Astrocyte (in vitro differentiated cells and primary cell): Measurements from ENCODE around the gene ATP2A1. TPM values are rescaled to one million over a fixed set of nuclear protein-coding genes. Genes with fewer than 3 reads are reported as not detected.

Source experiments
- DNase-seq: peaks from one replicate; pipeline ENCODE4 v3.0.0-alpha.2; 2010; ENCODE audit warnings: low read depth
- FAIRE-seq: peaks from 2 replicates; lab custom pipeline; 2011; peaks lifted over from hg19 to GRCh38; lab: Jason Lieb, UNC
- H2AFZ ChIP-seq: 2 replicates; pipeline ENCODE4 v1.6.0; 2012; ENCODE audit warnings: low read depth, low read length, inconsistent platforms
- H3K27ac ChIP-seq: 2 replicates; pipeline ENCODE4 v1.5.1; 2011; ENCODE audit warnings: low read depth, low read length, inconsistent platforms
- H3K27me3 ChIP-seq: 2 replicates; pipeline ENCODE4 v1.6.0; 2011; ENCODE audit warnings: low read length, inconsistent platforms; ENCODE audit not compliant: insufficient read depth
- H3K36me3 ChIP-seq: 2 replicates; pipeline ENCODE4 v1.5.1; 2011; ENCODE audit warnings: low read length, inconsistent platforms; ENCODE audit not compliant: insufficient read depth
- H3K4me1 ChIP-seq: 2 replicates; pipeline ENCODE4 v1.5.1; 2011; ENCODE audit warnings: low read length, inconsistent platforms; ENCODE audit not compliant: insufficient read depth
- H3K4me2 ChIP-seq: 2 replicates; pipeline ENCODE4 v1.6.0; 2012; ENCODE audit warnings: low read length, inconsistent platforms
- H3K4me3 ChIP-seq: 2 replicates; pipeline ENCODE4 v1.5.1; 2011; ENCODE audit warnings: low read depth, mild to moderate bottlenecking, low read length, inconsistent platforms; ENCODE audit not compliant: insufficient read depth
- H3K79me2 ChIP-seq: 2 replicates; pipeline ENCODE4 v1.6.0; 2012; ENCODE audit warnings: mild to moderate bottlenecking, low read length, inconsistent platforms; ENCODE audit not compliant: insufficient read depth
- H3K9ac ChIP-seq: 2 replicates; pipeline ENCODE4 v1.6.0; 2012; ENCODE audit warnings: mild to moderate bottlenecking, low read length, inconsistent platforms
- H3K9me3 ChIP-seq: 2 replicates; pipeline ENCODE4 v1.5.1; 2012; ENCODE audit warnings: low read depth, mild to moderate bottlenecking, low read length, inconsistent platforms; ENCODE audit not compliant: insufficient read depth
- H4K20me1 ChIP-seq: 2 replicates; pipeline ENCODE4 v1.6.0; 2012; ENCODE audit warnings: low read length, inconsistent platforms; ENCODE audit not compliant: insufficient read depth
- H3K27ac Mint-ChIP-seq: one replicate; pipeline ENCODE4 v1.8.0; 2021; ENCODE audit warnings: mild to moderate bottlenecking, mixed read lengths; ENCODE audit not compliant: unreplicated experiment
- H3K27me3 Mint-ChIP-seq: one replicate; pipeline ENCODE4 v1.8.0; 2021; ENCODE audit warnings: low read depth, mixed read lengths; ENCODE audit not compliant: unreplicated experiment
- H3K36me3 Mint-ChIP-seq: one replicate; pipeline ENCODE4 v1.8.0; 2021; ENCODE audit warnings: low read depth, mixed read lengths; ENCODE audit not compliant: unreplicated experiment
- H3K4me1 Mint-ChIP-seq: one replicate; pipeline ENCODE4 v1.8.0; 2021; ENCODE audit warnings: low read depth, mixed read lengths; ENCODE audit not compliant: unreplicated experiment
- H3K4me3 Mint-ChIP-seq: one replicate; pipeline ENCODE4 v1.8.0; 2021; ENCODE audit warnings: mild to moderate bottlenecking, moderate library complexity, mixed read lengths; ENCODE audit not compliant: unreplicated experiment
- H3K9me3 Mint-ChIP-seq: one replicate; pipeline ENCODE4 v1.8.0; 2021; ENCODE audit warnings: mild to moderate bottlenecking, mixed read lengths; ENCODE audit not compliant: unreplicated experiment
- EZH2 ChIP-seq: IDR thresholded peaks from 2 replicates; pipeline ENCODE4 v1.6.1; 2012; ENCODE audit warnings: mild to moderate bottlenecking, low read length, inconsistent platforms; ENCODE audit not compliant: insufficient read depth
- total RNA-seq: library from RNA; stranded (reverse); gene quantifications from 2 replicates; pipeline ENCODE4 v1.2.1, GENCODE V29; 2021
- TF ChIP-seq, protein P1 (sequence below): IDR thresholded peaks from 2 replicates; pipeline ENCODE4 v1.5.1; 2011; ENCODE audit warnings: low read depth, mild to moderate bottlenecking, inconsistent platforms, low read length, moderate library complexity; ENCODE audit not compliant: insufficient read depth

Gene ATP2A1
- total RNA-seq, 1 donor from 2014 or later, result 2.0 TPM

DNA sequence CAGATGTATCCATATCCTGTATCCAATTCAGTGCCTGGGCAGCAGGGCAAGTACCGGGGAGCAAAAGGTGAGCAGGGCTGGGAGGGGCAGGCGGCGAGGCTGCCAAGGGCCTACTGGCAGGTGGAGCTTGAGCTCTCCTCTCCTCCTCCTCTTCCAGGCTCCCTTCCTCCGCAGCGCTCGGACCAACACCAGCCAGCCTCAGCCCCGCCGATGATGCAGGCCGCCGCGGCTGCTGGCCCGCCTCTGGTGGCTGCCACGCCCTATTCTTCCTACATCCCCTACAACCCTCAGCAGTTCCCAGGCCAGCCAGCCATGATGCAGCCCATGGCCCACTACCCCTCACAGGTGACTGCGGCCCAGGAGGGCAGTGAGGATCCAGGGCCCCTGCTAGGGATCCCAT, 43.9 kb upstream of the ATP2A1 start:
- H3K9ac ChIP-seq, result no peak overlapping the region
- DNase-seq (no peak), FAIRE-seq (no peak)
- H3K27me3 Mint-ChIP-seq, result no peaks in the 10 kb centered on the region
- H3K4me2 ChIP-seq, result no peak overlapping the region
- H3K4me1 ChIP-seq, result no peaks in the 10 kb centered on the region
- peaks cover 35% of the 10 kb centered on the region for H3K36me3 Mint-ChIP-seq
- peaks cover 77% of the 10 kb centered on the region for H4K20me1 ChIP-seq
- H3K36me3 ChIP-seq, result peaks cover 65% of the 10 kb centered on the region
- TF ChIP-seq, protein P1, sequence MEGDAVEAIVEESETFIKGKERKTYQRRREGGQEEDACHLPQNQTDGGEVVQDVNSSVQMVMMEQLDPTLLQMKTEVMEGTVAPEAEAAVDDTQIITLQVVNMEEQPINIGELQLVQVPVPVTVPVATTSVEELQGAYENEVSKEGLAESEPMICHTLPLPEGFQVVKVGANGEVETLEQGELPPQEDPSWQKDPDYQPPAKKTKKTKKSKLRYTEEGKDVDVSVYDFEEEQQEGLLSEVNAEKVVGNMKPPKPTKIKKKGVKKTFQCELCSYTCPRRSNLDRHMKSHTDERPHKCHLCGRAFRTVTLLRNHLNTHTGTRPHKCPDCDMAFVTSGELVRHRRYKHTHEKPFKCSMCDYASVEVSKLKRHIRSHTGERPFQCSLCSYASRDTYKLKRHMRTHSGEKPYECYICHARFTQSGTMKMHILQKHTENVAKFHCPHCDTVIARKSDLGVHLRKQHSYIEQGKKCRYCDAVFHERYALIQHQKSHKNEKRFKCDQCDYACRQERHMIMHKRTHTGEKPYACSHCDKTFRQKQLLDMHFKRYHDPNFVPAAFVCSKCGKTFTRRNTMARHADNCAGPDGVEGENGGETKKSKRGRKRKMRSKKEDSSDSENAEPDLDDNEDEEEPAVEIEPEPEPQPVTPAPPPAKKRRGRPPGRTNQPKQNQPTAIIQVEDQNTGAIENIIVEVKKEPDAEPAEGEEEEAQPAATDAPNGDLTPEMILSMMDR, result no peak
- no peak for TF ChIP-seq EZH2
- H3K79me2 ChIP-seq, result peaks cover 32% of the 10 kb centered on the region
- H2AFZ ChIP-seq, result no peak overlapping the region
- H3K4me3 ChIP-seq, result no peak overlapping the region
- H3K4me1 Mint-ChIP-seq, result peaks cover 4% of the 10 kb centered on the region
- H3K27ac Mint-ChIP-seq, result no peak overlapping the region
- H3K4me3 Mint-ChIP-seq, result no peak overlapping the region
- no peaks in the 10 kb centered on the region for H3K27me3 ChIP-seq
- no peaks in the 10 kb centered on the region for H3K9me3 Mint-ChIP-seq
- H3K9me3 ChIP-seq, result no peaks in the 10 kb centered on the region
- H3K27ac ChIP-seq, result no peak overlapping the region

DNA sequence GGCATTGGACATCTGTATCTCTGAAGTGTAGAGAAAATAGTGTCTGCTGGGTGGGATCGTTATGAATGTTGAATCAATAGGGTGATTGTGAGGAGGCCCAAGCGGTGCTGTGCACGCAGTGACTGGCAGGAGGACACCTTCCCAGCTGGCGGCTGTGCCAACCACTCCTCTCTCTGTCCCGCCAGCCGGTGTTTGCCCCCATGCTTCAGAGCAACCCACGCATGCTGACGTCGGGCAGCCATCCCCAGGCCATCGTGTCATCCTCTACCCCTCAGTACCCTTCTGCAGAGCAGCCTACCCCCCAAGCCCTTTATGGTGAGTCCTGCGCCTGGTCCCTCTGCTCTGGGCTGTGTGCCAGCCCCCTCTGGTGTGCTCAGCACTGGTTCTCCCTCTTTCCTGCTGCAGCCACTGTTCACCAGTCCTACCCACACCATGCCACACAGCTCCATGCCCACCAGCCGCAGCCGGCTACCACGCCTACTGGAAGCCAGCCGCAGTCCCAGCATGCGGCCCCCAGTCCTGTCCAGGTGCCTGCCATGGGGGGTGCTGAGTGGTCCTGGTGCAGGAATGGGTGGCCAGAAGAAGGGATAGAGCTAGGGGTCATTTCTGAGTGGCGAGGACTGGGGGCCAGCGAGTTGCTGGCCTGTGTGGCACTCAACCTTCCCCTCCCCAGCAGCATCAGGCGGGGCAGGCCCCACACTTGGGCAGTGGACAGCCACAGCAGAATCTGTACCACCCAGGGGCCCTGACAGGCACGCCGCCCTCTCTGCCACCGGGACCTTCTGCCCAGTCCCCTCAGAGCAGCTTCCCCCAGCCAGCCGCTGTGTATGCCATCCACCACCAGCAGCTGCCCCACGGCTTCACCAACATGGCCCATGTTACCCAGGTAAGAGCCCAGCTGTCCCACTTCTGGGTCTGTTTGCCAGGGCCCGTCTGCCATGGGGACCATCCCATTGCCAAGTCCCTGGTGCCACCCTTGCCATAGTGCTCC, 43.1 kb upstream of the ATP2A1 start:
- H3K9ac ChIP-seq, result no peak overlapping the region
- Mint-ChIP-seq H3K4me1 (peaks cover 4% of the 10 kb centered on the region), H3K36me3 (peaks cover 31% of the 10 kb centered on the region), H3K27me3 (no peaks in the 10 kb centered on the region), H3K9me3 (no peaks in the 10 kb centered on the region), H3K27ac (peak overlapping the region; percentile 53), H3K4me3 (peak overlapping the region; percentile 27)
- no peaks in the 10 kb centered on the region for H3K27me3 ChIP-seq
- peaks cover 24% of the 10 kb centered on the region for H3K79me2 ChIP-seq
- no peaks in the 10 kb centered on the region for H3K9me3 ChIP-seq
- H4K20me1 ChIP-seq, result peaks cover 69% of the 10 kb centered on the region
- H3K36me3 ChIP-seq, result peaks cover 57% of the 10 kb centered on the region
- TF ChIP-seq EZH2, result no peak
- TF ChIP-seq, protein P1, result no peak
- DNase-seq, result no peak
- no peaks in the 10 kb centered on the region for H3K4me1 ChIP-seq
- H3K4me2 ChIP-seq, result no peak overlapping the region
- no peak overlapping the region for H2AFZ ChIP-seq
- FAIRE-seq, result no peak
- H3K4me3 ChIP-seq, result no peak overlapping the region
- H3K27ac ChIP-seq, result no peak overlapping the region
